GM19468 (cell line): Measurements from ENCODE around the gene FAM78A.
"Not testable (repeated sequence)": the region's sequence is repeated elsewhere in the genome, so short reads cannot be mapped to it uniquely, and the experiment has no call there.

ENCODE experiments used
- ATAC-seq: cut with Tn5 transposase; IDR thresholded peaks from one replicate; pipeline ENCODE4 v1.9.1; 2021; ENCODE audit warnings: mild to moderate bottlenecking, moderate library complexity, moderate number of reproducible peaks; ENCODE audit not compliant: unreplicated experiment; ENCODE audit errors: extremely low read depth

Gene FAM78A

GRCh38 chr9:131282688-131283422, 6.5 kb upstream of the FAM78A start:
- no peak for ATAC-seq

- no peak for ATAC-seq
Measured at GRCh38 chr9:131282175-131282574, 5.9 kb upstream of the FAM78A start.

GRCh38 chr9:131281119-131281965, 5.0 kb upstream of the FAM78A start:
- ATAC-seq: no peak

GRCh38 chr9:131280660-131281059, 4.3 kb upstream of the FAM78A start:
- no peak for ATAC-seq

GRCh38 chr9:131279863-131280570, 3.7 kb upstream of the FAM78A start:
- ATAC-seq: no peak

GRCh38 chr9:131279196-131279862, 3.0 kb upstream of the FAM78A start:
- ATAC-seq: no peak

GRCh38 chr9:131278702-131279111, 2.4 kb upstream of the FAM78A start:
- no peak for ATAC-seq

- no peak for ATAC-seq
Measured at GRCh38 chr9:131277910-131278701, 1.8 kb upstream of the FAM78A start.

- ATAC-seq: no peak
Measured at GRCh38 chr9:131277287-131277909, 1.1 kb upstream of the FAM78A start.

- no peak for ATAC-seq
Measured at GRCh38 chr9:131276891-131277286, 579 bp upstream of the FAM78A start.

GRCh38 chr9:131275332-131276093, 797 bp downstream of the FAM78A start:
- no peak for ATAC-seq

- ATAC-seq: no peak
Measured at GRCh38 chr9:131274674-131275331, 1.5 kb downstream of the FAM78A start.

GRCh38 chr9:131273856-131274673, 2.2 kb downstream of the FAM78A start:
- ATAC-seq: no peak

- no peak for ATAC-seq
Measured at GRCh38 chr9:131273146-131273855, 3.0 kb downstream of the FAM78A start.

- ATAC-seq: no peak
Measured at GRCh38 chr9:131272212-131272611, 4.1 kb downstream of the FAM78A start.

- ATAC-seq: no peak
Measured at GRCh38 chr9:131271506-131271931, 4.8 kb downstream of the FAM78A start.

- ATAC-seq: not testable (repeated sequence)
Measured at GRCh38 chr9:131271016-131271273, 5.4 kb downstream of the FAM78A start.
